Mammary epithelial cell (primary cell): ENCODE measurements around the gene PROK2.

Source experiments
- CTCF ChIP-seq, 2 donors: IDR thresholded peaks in 1 of 2; conservative IDR thresholded peaks in 1 of 2; 2 replicates each; pipeline ENCODE4 v1.5.1; 2011 to 2012; ENCODE audit warnings: inconsistent platforms in 2 of 2, low read length in 2 of 2, mild to moderate bottlenecking in 2 of 2, control low read depth in 1 of 2, low read depth in 1 of 2; ENCODE audit not compliant: insufficient read depth in 1 of 2; ENCODE audit errors: extremely low read depth in 1 of 2
- EZH2 ChIP-seq: IDR thresholded peaks from 2 replicates; pipeline ENCODE4 v1.6.1; 2012; ENCODE audit warnings: low read length, inconsistent platforms, borderline replicate concordance

DNA sequence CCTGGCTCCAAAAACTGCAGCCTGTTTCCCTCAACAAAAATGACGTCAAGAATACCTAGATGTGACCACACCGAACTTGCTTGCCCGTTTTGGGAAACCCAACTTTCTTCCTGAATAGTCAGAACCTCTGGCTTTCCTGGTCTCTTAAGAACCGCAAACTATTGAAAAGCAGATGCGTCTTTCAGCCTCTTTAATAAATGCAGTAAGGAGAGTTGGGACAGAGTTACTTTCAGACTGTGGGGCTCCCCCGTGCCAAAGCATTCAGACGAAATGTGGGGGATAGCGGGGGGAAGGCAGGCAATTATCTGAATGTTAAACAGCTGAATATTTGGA lies 1.2 kb upstream of the PROK2 start:
- TF ChIP-seq CTCF (conservative IDR thresholded peaks at IDR 0.05 in 1 of 2, IDR thresholded peaks at IDR 0.05 in 1 of 2; ENCODE audit: extremely low read depth in 1 of 2, insufficient read depth in 1 of 2, low read depth in 1 of 2, low read length in 2 of 2) (no peak), EZH2 (no peak)
